ENCODE results near the gene RETSAT.

GRCh38 chr2:85401464-85401805 is 47.1 kb upstream of the RETSAT start:
- TF ChIP-seq ZNF623 (tag by site-specific recombination; IDR thresholded peaks at IDR 0.05) (no peak), YY1 (tag by site-specific recombination; IDR thresholded peaks at IDR 0.05) (no peak), ZNF121 (tag by site-specific recombination; IDR thresholded peaks at IDR 0.05) (no peak)

Data from HEK293 (cell line).